Panc1 (cell line): ENCODE measurements around the gene LNPEP. TPM values are rescaled to one million over a fixed set of nuclear protein-coding genes. Genes with fewer than 3 reads are reported as not detected.

Experiments used
- ATAC-seq: fragments of 200-7000 bp; cut with Tn5 transposase; 2 replicates; pipeline ENCODE4 v1.9.1; 2020; ENCODE audit warnings: mild to moderate bottlenecking, moderate library complexity
- BruUV-seq: library from RNA; stranded (reverse); fragments of 400-500 nt; replicated peaks from 2 replicates; lab custom pipeline; 2021; lab: Mats Ljungman, UMichigan
- CTCF ChIA-PET: fragments of 300-600 bp; sonication (Branson Sonifier 250); formaldehyde crosslinking; loops from one replicate; lab custom pipeline; 2022; ENCODE audit warnings: antibody characterized with exemption; lab: Charles Lee
- POLR2A ChIA-PET: fragments of 300-600 bp; sonication (Branson Sonifier 250); formaldehyde crosslinking; loops from one replicate; lab custom pipeline; 2022; ENCODE audit warnings: antibody characterized with exemption; lab: Charles Lee
- DNase-seq: peaks from one replicate; pipeline ENCODE4 v3.0.0-alpha.2; 2010; ENCODE audit warnings: low read depth, low spot score
- H3K27ac ChIP-seq: 2 replicates; pipeline ENCODE4 v1.5.1; 2011; ENCODE audit warnings: mild to moderate bottlenecking, low read length, inconsistent platforms
- H3K27me3 ChIP-seq: fragments of 200-500 bp; sonication (Bioruptor generic); 2 replicates; pipeline ENCODE4 v1.6.0; 2014; ENCODE audit warnings: low read length, inconsistent platforms; ENCODE audit not compliant: control insufficient read depth, insufficient read depth
- H3K36me3 ChIP-seq: fragments of 200-500 bp; sonication (Bioruptor generic); 2 replicates; pipeline ENCODE4 v1.5.1; 2014; ENCODE audit warnings: inconsistent platforms, mild to moderate bottlenecking, low read length, moderate library complexity; ENCODE audit not compliant: control insufficient read depth, insufficient read depth
- H3K4me1 ChIP-seq: 2 replicates; pipeline ENCODE4 v1.5.1; 2011; ENCODE audit warnings: inconsistent platforms, mild to moderate bottlenecking, low read length, moderate library complexity; ENCODE audit not compliant: control insufficient read depth, insufficient read depth
- H3K4me3 ChIP-seq, 2 experiments: 2 replicates each; pipeline ENCODE4 v1.5.1; 2011 to 2012; ENCODE audit warnings: low read depth in 2 of 2, low read length in 2 of 2, mild to moderate bottlenecking in 2 of 2, inconsistent platforms in 1 of 2, moderate library complexity in 1 of 2
- H3K9me3 ChIP-seq: fragments of 200-500 bp; sonication (Bioruptor generic); 2 replicates; pipeline ENCODE4 v1.5.1; 2014; ENCODE audit warnings: low read depth, mild to moderate bottlenecking, inconsistent platforms, low read length, moderate library complexity; ENCODE audit not compliant: control insufficient read depth, insufficient read depth
- POLR2AphosphoS5 ChIP-seq: IDR thresholded peaks from 2 replicates; pipeline ENCODE4 v1.6.1; 2012; ENCODE audit warnings: mild to moderate bottlenecking, low read depth, low read length, moderate library complexity
- SIN3A ChIP-seq: IDR thresholded peaks from 2 replicates; pipeline ENCODE4 v1.6.1; 2012; ENCODE audit warnings: low read depth, mild to moderate bottlenecking, low read length, moderate library complexity, borderline replicate concordance; ENCODE audit not compliant: insufficient read depth
- TCF7L2 ChIP-seq: IDR thresholded peaks from 2 replicates; pipeline ENCODE4 v1.6.1; 2011; ENCODE audit warnings: mild to moderate bottlenecking, low read depth, low read length, inconsistent platforms
- in situ Hi-C: cut with HindIII; loops from 2 replicates; pipeline ENCODE4 v1.10.0; 2016; ENCODE audit warnings: low sequenced_read_pairs, low pct_unique_long_range_greater_than_20kb
- intact Hi-C: fragments of 100-400 bp; cut with micrococcal nuclease; formaldehyde crosslinking; loops from one replicate; pipeline ENCODE4 v1.10.0; 2022; ENCODE audit not compliant: unreplicated experiment
- total RNA-seq: library from RNA; stranded (reverse); gene quantifications from one replicate; pipeline ENCODE4 v1.2.1, GENCODE V29; 2021; ENCODE audit not compliant: unreplicated experiment
- TF ChIP-seq, protein P1 (sequence below): fragments of 450-650 bp; IDR thresholded peaks from 2 replicates; pipeline ENCODE4 v1.5.1; 2017; ENCODE audit warnings: mild to moderate bottlenecking
- TF ChIP-seq, protein P2 (sequence below), 2 experiments: IDR thresholded peaks; 2 replicates each; pipeline ENCODE4 v1.6.1; 2011 to 2012; ENCODE audit warnings: low read depth in 2 of 2, control low read depth in 1 of 2, low read length in 1 of 2, mild to moderate bottlenecking in 1 of 2, moderate library complexity in 1 of 2; ENCODE audit not compliant: insufficient read depth in 1 of 2

LNPEP gene
- total RNA-seq, 1 experiment from 2014 or later, result 46.6 TPM

DNA sequence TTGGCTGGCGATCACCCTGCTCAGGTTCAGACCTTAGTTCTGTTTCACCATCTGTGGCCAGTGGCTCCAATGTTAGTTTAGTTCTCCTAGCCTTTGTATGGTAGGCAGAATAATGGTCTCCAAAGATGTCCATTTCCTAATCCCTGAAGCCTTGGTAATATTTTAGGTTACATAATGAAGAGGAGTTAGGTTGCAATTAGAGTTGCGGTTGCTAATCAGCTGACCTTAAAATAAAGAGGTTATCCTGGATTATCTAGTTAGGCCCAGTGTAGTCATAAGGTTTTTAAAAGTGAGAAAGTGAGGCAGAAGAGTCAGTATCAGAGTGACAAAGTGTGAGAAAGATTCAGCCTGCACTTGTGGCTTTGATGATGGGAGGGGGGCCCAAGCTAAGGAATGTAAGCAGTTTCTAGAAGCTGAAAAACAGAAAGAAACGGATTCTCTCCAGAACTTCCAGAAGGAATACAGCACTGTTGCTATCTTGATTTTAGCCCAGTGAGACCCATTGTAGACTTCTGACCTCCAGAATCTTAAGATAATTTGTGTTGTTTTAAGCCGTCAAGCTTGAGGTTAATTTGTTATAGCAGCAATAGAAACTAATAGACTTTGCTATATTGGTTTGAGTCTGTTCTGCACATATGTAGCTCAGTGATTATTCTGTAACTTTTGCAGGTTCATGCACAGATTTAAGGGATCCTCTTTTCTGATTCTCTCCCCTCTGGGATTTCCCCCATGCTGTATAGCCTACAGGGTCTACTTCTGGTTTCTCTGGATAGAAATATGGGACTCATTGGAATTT lies 21.6 kb downstream of the LNPEP start:
- no TSS peak for BruUV-seq
- no peak overlapping the region for H3K27ac ChIP-seq
- intact Hi-C loops, result no loop called here
- no peaks in the 10 kb centered on the region for H3K27me3 ChIP-seq
- DNase-seq (no peak), ATAC-seq (no peak)
- H3K36me3 ChIP-seq, result no peaks in the 10 kb centered on the region
- TF ChIP-seq, protein P1, sequence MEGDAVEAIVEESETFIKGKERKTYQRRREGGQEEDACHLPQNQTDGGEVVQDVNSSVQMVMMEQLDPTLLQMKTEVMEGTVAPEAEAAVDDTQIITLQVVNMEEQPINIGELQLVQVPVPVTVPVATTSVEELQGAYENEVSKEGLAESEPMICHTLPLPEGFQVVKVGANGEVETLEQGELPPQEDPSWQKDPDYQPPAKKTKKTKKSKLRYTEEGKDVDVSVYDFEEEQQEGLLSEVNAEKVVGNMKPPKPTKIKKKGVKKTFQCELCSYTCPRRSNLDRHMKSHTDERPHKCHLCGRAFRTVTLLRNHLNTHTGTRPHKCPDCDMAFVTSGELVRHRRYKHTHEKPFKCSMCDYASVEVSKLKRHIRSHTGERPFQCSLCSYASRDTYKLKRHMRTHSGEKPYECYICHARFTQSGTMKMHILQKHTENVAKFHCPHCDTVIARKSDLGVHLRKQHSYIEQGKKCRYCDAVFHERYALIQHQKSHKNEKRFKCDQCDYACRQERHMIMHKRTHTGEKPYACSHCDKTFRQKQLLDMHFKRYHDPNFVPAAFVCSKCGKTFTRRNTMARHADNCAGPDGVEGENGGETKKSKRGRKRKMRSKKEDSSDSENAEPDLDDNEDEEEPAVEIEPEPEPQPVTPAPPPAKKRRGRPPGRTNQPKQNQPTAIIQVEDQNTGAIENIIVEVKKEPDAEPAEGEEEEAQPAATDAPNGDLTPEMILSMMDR, result no peak
- no peak for TF ChIP-seq SIN3A
- TF ChIP-seq POLR2AphosphoS5, result no peak
- TF ChIP-seq TCF7L2, result no peak
- TF ChIP-seq, protein P2, sequence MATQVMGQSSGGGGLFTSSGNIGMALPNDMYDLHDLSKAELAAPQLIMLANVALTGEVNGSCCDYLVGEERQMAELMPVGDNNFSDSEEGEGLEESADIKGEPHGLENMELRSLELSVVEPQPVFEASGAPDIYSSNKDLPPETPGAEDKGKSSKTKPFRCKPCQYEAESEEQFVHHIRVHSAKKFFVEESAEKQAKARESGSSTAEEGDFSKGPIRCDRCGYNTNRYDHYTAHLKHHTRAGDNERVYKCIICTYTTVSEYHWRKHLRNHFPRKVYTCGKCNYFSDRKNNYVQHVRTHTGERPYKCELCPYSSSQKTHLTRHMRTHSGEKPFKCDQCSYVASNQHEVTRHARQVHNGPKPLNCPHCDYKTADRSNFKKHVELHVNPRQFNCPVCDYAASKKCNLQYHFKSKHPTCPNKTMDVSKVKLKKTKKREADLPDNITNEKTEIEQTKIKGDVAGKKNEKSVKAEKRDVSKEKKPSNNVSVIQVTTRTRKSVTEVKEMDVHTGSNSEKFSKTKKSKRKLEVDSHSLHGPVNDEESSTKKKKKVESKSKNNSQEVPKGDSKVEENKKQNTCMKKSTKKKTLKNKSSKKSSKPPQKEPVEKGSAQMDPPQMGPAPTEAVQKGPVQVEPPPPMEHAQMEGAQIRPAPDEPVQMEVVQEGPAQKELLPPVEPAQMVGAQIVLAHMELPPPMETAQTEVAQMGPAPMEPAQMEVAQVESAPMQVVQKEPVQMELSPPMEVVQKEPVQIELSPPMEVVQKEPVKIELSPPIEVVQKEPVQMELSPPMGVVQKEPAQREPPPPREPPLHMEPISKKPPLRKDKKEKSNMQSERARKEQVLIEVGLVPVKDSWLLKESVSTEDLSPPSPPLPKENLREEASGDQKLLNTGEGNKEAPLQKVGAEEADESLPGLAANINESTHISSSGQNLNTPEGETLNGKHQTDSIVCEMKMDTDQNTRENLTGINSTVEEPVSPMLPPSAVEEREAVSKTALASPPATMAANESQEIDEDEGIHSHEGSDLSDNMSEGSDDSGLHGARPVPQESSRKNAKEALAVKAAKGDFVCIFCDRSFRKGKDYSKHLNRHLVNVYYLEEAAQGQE (IDR thresholded peaks at IDR 0.05; ENCODE audit: insufficient read depth in 1 of 2, low read depth in 2 of 2, low read length in 1 of 2), result no peak
- ChIA-PET CTCF (no interaction called here), POLR2A (interaction anchor here (0.5 kb wide), 1 partner anchor 12 kb away, joined by 3 read pairs; no protein-coding TSS in a partner anchor)
- peaks cover 3% of the 10 kb centered on the region; the same call in 1 of the 2 replicates for H3K4me1 ChIP-seq
- no peaks in the 10 kb centered on the region for H3K9me3 ChIP-seq
- in situ Hi-C loops, result no loop called here
- H3K4me3 ChIP-seq, result no peak overlapping the region

- Histone ChIP-seq H3K27me3 (no peaks in the 10 kb centered on the region), H3K4me3 (no peak overlapping the region), H3K9me3 (no peaks in the 10 kb centered on the region), H3K4me1 (peaks cover 3% of the 10 kb centered on the region; the same call in 1 of the 2 replicates), H3K36me3 (no peaks in the 10 kb centered on the region), H3K27ac (no peak overlapping the region)
- in situ Hi-C loops, result no loop called here
- no TSS peak for BruUV-seq
- ChIA-PET CTCF (no interaction called here), POLR2A (no interaction called here)
- ATAC-seq, result no peak
- intact Hi-C loops, result no loop called here
- no peak for TF ChIP-seq TCF7L2
- TF ChIP-seq, protein P1, result no peak
- no peak for TF ChIP-seq SIN3A
- TF ChIP-seq, protein P2 (IDR thresholded peaks at IDR 0.05; ENCODE audit: insufficient read depth in 1 of 2, low read depth in 2 of 2, low read length in 1 of 2), result no peak
- no peak for TF ChIP-seq POLR2AphosphoS5
- no peak for DNase-seq
These were observed 23.1 kb downstream of the LNPEP start for GRCh38 chr5:96958977-96959376.
